ENCODE measurements around the gene PARVB. TPM values are rescaled to one million over a fixed set of nuclear protein-coding genes. Genes with fewer than 3 reads are reported as not detected.

The PARVB gene
- total and polyA plus RNA-seq, 10 of the 15 experiments (the other 5 are each of a cell fraction or from before 2014, with no cell fraction given) = 5.2 to 264 (median 76.0) TPM

DNA sequence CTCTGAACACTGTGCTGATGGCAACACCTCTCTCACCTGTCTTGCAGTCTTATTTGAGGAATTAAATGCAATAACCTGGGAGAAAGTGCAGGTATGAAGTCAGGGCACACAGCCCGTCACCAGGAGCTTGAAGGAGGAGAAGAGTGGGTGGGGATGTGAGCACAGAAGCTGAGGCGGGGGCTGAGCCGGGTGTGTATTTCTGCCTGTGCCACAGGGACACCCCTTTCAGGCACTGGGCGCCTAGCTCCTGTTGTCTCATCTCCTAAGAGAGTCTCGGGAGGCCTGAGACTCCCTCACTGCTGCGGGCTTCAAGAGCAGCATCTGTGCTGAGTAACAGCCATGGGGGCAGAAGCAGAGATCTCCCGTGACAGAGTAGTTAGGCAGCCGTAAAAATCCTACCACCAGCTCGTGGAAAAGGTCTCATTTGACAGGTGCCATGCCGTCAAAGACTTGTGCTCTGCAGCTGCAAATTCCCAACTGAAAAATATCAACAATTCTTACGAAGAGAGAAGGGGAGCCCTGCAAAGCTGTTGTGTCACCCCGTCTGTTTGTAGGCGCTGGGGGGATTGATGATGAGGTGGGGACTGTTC, 26.8 kb downstream of the PARVB start:
- ATAC-seq (no peak), FAIRE-seq (no peak), DNase-seq (ENCODE audit: low read depth, low spot score) (no peak)
- no peaks in the 10 kb centered on the region; the same call in 2 of the 3 replicates for H3K9me3 ChIP-seq (replicated peaks; ENCODE audit: control insufficient read depth, insufficient read depth, low read length)
- no peak overlapping the region for H3K27ac ChIP-seq (ENCODE audit: control insufficient read depth, insufficient read depth)
- POLR2A ChIA-PET = interaction anchor here (1.5 kb wide), 1 partner anchor 9 kb away, joined by 4 read pairs; no protein-coding TSS in a partner anchor
- no peak overlapping the region for H3K9ac ChIP-seq (ENCODE audit: control insufficient read depth, insufficient read depth, low read length)
- 80% methylated on average over 13 of the region's 13 CpGs for WGBS (ENCODE audit: insufficient coverage, insufficient replicate concordance, low lambda C conversion rate, missing lambda C conversion rate)
- H3K4me3 ChIP-seq = no peak overlapping the region
- peaks cover 5 to 12% of the 10 kb centered on the region in 2 experiments for H3K36me3 ChIP-seq (ENCODE audit: control insufficient read depth in 2 of 2, insufficient read depth in 2 of 2, low read length in 1 of 2)
- CTCF ChIA-PET = interaction anchor here (0.8 kb wide), 1 partner anchor 10 kb away, joined by 3 read pairs; no protein-coding TSS in a partner anchor
- H3K4me2 ChIP-seq (ENCODE audit: control insufficient read depth, insufficient read depth) = no peak overlapping the region
- RAD21 ChIA-PET (ENCODE audit: unreplicated experiment) = no interaction called here
- no TSS peak for BruUV-seq (replicated peaks)
- peaks cover 66% of the 10 kb centered on the region for H3K79me2 ChIP-seq (ENCODE audit: control insufficient read depth, insufficient read depth, low read length)
- intact Hi-C loops (cut with micrococcal nuclease; ENCODE audit: unreplicated experiment) = no loop called here
- in situ Hi-C loops (cut with MboI) = no loop called here
- peaks cover 31% of the 10 kb centered on the region for H3K4me1 ChIP-seq (ENCODE audit: control insufficient read depth, insufficient read depth, low read length)
- H3K27me3 ChIP-seq (replicated peaks in 1 of 2; ENCODE audit: control insufficient read depth in 2 of 2, insufficient read depth in 2 of 2, low read length in 1 of 2) = no peaks in the 10 kb centered on the region
- H2AFZ ChIP-seq (ENCODE audit: control insufficient read depth, low read depth, low read length) = no peak overlapping the region
- SMC1A ChIA-PET (ENCODE audit: uncharacterized antibody, unreplicated experiment) = interaction anchor here (1.3 kb wide), 1 partner anchor 31 kb away, joined by 3 read pairs; no protein-coding TSS in a partner anchor
- H4K20me1 ChIP-seq (ENCODE audit: control insufficient read depth, insufficient read depth) = no peaks in the 10 kb centered on the region
- TF ChIP-seq SREBF2 (IDR thresholded peaks at IDR 0.05; ENCODE audit: low read length) (no peak), BMI1 (IDR thresholded peaks at IDR 0.05; ENCODE audit: borderline replicate concordance) (no peak), SREBF1 (IDR thresholded peaks at IDR 0.05; ENCODE audit: low read length) (no peak), CBFB (IDR thresholded peaks at IDR 0.05; ENCODE audit: low read depth) (no peak), ZNF217 (IDR thresholded peaks at IDR 0.05) (no peak), STAT1 (conservative IDR thresholded peaks at IDR 0.05) (no peak), SMARCA5 (IDR thresholded peaks at IDR 0.05) (no peak), ASH2L (IDR thresholded peaks at IDR 0.05; ENCODE audit: borderline replicate concordance, low read depth) (no peak), RB1 (IDR thresholded peaks at IDR 0.05; ENCODE audit: borderline replicate concordance) (no peak), RAD51 (IDR thresholded peaks at IDR 0.05) (no peak)
- TF ChIP-seq, protein P1, sequence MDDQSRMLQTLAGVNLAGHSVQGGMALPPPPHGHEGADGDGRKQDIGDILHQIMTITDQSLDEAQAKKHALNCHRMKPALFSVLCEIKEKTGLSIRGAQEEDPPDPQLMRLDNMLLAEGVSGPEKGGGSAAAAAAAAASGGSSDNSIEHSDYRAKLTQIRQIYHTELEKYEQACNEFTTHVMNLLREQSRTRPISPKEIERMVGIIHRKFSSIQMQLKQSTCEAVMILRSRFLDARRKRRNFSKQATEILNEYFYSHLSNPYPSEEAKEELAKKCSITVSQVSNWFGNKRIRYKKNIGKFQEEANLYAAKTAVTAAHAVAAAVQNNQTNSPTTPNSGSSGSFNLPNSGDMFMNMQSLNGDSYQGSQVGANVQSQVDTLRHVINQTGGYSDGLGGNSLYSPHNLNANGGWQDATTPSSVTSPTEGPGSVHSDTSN (IDR thresholded peaks at IDR 0.05; ENCODE audit: insufficient replicate concordance, low read depth, low read length) = no peak
- TF ChIP-seq, protein P2, sequence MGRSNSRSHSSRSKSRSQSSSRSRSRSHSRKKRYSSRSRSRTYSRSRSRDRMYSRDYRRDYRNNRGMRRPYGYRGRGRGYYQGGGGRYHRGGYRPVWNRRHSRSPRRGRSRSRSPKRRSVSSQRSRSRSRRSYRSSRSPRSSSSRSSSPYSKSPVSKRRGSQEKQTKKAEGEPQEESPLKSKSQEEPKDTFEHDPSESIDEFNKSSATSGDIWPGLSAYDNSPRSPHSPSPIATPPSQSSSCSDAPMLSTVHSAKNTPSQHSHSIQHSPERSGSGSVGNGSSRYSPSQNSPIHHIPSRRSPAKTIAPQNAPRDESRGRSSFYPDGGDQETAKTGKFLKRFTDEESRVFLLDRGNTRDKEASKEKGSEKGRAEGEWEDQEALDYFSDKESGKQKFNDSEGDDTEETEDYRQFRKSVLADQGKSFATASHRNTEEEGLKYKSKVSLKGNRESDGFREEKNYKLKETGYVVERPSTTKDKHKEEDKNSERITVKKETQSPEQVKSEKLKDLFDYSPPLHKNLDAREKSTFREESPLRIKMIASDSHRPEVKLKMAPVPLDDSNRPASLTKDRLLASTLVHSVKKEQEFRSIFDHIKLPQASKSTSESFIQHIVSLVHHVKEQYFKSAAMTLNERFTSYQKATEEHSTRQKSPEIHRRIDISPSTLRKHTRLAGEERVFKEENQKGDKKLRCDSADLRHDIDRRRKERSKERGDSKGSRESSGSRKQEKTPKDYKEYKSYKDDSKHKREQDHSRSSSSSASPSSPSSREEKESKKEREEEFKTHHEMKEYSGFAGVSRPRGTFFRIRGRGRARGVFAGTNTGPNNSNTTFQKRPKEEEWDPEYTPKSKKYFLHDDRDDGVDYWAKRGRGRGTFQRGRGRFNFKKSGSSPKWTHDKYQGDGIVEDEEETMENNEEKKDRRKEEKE (IDR thresholded peaks at IDR 0.05) = no peak
- TF ChIP-seq, protein P3, sequence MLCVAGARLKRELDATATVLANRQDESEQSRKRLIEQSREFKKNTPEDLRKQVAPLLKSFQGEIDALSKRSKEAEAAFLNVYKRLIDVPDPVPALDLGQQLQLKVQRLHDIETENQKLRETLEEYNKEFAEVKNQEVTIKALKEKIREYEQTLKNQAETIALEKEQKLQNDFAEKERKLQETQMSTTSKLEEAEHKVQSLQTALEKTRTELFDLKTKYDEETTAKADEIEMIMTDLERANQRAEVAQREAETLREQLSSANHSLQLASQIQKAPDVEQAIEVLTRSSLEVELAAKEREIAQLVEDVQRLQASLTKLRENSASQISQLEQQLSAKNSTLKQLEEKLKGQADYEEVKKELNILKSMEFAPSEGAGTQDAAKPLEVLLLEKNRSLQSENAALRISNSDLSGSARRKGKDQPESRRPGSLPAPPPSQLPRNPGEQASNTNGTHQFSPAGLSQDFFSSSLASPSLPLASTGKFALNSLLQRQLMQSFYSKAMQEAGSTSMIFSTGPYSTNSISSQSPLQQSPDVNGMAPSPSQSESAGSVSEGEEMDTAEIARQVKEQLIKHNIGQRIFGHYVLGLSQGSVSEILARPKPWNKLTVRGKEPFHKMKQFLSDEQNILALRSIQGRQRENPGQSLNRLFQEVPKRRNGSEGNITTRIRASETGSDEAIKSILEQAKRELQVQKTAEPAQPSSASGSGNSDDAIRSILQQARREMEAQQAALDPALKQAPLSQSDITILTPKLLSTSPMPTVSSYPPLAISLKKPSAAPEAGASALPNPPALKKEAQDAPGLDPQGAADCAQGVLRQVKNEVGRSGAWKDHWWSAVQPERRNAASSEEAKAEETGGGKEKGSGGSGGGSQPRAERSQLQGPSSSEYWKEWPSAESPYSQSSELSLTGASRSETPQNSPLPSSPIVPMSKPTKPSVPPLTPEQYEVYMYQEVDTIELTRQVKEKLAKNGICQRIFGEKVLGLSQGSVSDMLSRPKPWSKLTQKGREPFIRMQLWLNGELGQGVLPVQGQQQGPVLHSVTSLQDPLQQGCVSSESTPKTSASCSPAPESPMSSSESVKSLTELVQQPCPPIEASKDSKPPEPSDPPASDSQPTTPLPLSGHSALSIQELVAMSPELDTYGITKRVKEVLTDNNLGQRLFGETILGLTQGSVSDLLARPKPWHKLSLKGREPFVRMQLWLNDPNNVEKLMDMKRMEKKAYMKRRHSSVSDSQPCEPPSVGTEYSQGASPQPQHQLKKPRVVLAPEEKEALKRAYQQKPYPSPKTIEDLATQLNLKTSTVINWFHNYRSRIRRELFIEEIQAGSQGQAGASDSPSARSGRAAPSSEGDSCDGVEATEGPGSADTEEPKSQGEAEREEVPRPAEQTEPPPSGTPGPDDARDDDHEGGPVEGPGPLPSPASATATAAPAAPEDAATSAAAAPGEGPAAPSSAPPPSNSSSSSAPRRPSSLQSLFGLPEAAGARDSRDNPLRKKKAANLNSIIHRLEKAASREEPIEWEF (IDR thresholded peaks at IDR 0.05; ENCODE audit: insufficient replicate concordance, low read depth, low read length) = no peak
- TF ChIP-seq, protein P4, sequence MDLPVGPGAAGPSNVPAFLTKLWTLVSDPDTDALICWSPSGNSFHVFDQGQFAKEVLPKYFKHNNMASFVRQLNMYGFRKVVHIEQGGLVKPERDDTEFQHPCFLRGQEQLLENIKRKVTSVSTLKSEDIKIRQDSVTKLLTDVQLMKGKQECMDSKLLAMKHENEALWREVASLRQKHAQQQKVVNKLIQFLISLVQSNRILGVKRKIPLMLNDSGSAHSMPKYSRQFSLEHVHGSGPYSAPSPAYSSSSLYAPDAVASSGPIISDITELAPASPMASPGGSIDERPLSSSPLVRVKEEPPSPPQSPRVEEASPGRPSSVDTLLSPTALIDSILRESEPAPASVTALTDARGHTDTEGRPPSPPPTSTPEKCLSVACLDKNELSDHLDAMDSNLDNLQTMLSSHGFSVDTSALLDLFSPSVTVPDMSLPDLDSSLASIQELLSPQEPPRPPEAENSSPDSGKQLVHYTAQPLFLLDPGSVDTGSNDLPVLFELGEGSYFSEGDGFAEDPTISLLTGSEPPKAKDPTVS (IDR thresholded peaks at IDR 0.05; ENCODE audit: low read depth, low read length) = no peak

Data from GM12878 (cell line).